NCI-H748 treated with DMSO at 0.1 percent for 48 hours (cell line): Measurements from ENCODE around the gene MYBBP1A.

Experiments used
- DNase-seq: peaks from one replicate; lab custom pipeline; 2025; lab: John Stamatoyannopoulos, UW

MYBBP1A gene

GRCh38 chr17:4519361-4519788 lies 35.8 kb downstream of the MYBBP1A start:
- DNase-seq, result no peak

DNA sequence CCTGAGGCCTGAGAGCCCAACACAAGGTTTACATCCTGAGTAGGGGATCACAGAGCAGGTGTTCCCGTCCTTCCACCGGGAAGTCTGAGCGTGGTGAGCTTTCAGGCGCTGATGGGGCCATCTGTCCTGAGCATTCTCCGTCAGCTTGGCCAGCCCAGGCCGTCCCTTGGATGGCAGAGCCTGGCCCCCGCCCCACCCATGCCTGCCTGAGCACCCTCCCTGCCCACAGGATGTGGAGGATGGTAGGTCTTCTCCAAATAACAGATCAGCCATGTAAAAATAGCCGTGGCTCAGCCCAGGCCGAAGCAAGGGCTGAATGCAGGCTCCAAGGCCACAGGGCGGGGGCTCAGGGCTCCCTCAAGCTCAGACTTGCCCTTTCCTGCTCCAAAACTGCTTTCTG lies 36.3 kb downstream of the MYBBP1A start:
- DNase-seq, result no peak

- no peak for DNase-seq
Observed at GRCh38 chr17:4516735-4517134, 38.4 kb downstream of the MYBBP1A start.

DNA sequence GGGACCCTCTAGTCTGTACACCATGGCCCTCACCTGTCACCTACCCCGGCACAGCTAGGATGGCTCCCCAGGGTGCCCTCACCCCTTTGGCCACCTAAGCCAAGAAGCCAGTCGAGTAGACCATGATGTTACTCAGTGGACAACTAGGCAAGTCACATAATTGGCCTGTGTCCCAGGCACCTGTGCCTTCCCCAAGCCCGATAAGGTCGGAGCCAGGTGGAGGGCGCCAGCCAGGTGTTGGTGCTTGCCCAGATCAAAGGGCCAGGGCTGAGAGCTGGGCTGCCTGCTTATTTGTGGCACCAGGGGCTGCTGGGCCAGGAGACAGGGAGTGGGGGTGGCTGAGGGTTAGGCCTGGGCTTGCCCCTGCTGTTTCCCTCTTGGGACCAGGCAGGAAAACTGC lies 39.7 kb downstream of the MYBBP1A start:
- no peak for DNase-seq

GRCh38 chr17:4514779-4515178 lies 40.4 kb downstream of the MYBBP1A start:
- no peak for DNase-seq

DNA sequence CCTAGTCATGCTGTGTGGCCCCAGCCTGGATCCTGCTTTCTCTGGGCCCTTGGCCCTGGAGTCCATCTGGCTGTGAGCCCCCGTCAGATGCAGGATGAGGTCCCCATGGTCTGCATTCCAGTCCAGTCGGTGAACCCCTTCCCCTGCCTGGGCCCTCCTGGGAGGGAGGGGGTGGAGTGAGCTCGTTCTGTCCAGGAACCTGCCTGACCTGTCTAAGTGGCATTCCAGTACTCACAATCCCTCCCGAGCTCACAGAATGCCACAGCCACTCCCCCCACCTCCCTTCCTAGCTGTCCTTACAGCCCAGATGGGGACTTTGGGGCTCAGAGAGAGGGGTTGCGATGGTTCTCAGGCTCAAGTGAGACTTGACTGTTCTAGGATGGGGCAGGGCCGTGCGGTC lies 41.0 kb downstream of the MYBBP1A start:
- no peak for DNase-seq

GRCh38 chr17:4513113-4514032 lies 41.8 kb downstream of the MYBBP1A start:
- DNase-seq, result no peak

- no peak for DNase-seq
Observed at GRCh38 chr17:4512156-4513112, 42.8 kb downstream of the MYBBP1A start.

DNA sequence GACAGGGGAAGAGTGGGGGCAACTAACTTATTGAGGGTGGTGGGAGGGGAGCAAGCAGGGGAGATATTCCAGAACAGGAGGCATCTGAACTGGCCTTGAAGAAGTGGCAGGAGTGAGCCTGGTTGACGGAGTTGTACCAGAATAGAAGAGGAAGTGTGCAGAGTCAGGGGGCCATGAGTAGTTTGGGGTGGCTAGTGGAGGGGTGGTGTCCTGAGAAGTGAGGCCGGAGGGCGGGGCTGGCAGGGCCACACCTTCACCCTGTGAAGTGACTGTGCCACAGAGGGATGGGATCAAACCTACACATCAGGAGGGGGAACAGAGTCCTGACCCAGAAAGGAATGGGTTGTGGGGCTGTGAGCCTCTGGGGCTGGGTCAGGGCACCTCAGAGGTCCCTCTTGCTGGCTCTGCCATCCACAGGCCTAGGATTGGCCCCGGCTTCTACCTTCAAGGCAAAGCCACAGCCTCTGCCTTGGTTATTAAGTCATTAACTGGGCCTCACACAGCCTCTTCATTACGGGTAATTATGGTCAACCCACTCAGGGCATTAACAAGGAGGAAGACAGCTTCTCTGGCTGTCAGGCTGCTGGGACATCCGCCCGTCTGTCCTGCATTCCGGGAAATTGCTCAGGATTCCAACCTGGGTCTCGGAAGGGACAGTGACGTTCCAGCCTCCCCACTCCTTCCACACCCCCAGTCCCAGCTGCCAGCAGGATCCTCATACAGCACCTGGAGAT lies 43.8 kb downstream of the MYBBP1A start:
- no peak for DNase-seq

DNA sequence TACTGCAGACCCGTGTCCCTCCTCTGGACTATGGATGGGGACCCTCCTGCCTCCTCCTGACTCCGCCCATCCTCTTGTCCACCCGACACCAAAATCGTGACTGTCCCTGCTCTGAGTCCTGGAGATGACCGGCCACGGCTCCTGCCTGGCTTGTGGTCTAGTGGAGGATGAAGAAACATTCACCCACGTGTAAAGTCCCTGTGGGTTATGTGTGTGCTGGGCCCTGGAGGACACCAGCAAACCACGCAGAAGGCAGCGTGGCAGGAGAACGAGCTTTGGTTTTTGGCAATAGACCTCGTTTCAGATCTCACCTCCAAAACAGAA lies 44.6 kb downstream of the MYBBP1A start:
- DNase-seq, result no peak

DNA sequence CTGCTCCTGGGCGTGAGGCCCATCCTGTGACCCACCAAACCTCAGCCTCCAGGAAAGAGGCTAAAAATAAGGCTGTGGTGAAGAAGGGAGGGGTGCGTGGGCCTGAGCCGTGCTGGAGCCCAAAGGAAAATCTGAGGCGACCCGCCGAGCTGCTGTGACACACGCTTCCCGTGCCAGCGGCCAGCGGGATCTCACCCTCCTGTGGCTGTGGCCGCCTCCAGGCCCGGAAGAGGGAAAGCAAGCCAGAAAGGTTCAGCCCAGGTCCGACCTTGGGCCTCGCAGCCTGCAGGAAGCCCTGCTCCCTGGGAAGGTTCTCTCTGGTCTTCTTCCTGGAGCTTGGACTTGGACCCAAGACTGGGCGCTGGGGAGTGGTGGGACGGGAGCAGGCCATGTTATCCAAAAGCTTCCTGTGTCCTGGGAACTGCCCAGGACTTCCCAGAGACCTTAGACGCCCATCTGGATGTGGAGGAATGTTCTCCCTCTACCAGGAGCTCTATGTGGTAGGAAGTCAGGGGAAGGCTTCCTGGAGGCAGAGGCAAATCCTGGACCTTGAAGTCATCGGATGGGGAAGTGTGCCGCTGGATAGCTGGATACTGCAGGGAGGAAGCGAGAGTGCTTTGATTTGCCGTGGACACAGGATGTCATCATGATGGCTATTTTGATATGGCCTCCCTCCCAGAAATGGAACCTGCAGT lies 45.1 kb downstream of the MYBBP1A start:
- DNase-seq, result no peak

- no peak for DNase-seq
Observed at GRCh38 chr17:4509401-4509800, 45.8 kb downstream of the MYBBP1A start.

GRCh38 chr17:4508207-4508606 lies 47.0 kb downstream of the MYBBP1A start:
- DNase-seq, result no peak

GRCh38 chr17:4507361-4508111 lies 47.6 kb downstream of the MYBBP1A start:
- no peak for DNase-seq

GRCh38 chr17:4506892-4507291 lies 48.3 kb downstream of the MYBBP1A start:
- no peak for DNase-seq

DNA sequence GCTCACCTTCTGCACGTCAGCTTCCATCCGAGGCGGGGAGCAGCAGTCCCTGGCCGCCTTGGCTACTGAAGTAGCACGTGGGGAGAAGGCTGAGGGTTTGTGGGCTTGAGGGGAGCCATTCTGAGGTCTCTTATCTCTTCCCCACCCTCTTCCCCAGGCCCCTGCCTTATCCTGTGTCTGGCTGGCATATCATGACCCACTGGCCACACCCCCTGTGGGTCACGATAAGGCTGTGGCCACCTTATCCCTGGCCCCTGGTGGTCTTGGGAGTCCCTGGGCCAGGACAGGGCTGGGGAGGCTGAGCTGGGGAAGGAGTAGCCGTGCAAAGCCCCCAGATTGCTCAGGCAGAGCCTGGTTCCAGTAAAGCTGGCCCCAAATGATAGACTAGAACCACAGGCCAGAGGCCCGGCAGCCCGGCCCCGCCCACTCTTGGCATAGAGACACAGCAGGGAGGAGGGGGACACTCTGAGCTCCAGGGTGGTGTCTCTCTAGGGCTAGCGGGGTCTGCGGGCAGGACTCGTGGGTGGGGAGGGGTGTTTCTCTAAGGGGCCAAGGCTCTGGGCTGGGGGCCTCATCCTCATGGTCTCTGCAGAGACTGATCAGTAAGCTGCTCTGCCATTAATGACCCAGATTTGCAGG lies 48.9 kb downstream of the MYBBP1A start:
- no peak for DNase-seq

DNA sequence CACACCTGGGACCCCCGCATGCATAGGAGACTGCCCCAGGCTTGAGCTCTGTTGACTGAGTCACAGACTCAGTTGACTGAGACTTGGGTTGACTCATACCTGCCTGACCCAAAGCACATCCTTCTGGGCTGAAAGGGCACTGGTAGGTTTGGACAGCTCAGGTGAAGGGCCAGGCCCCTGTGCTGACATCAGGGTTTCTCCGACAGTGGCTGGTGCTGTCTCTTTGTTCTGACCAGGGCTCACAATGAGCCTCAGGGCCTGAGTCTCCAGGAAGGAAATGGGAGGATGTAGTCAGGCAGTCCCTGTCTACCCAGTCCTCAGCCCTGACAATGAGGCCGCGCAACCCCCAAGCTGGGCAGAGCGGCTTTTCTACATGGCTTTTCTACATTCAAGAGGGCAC lies 50.0 kb downstream of the MYBBP1A start:
- no peak for DNase-seq

GRCh38 chr17:4504188-4504587 lies 51.0 kb downstream of the MYBBP1A start:
- DNase-seq, result no peak

DNA sequence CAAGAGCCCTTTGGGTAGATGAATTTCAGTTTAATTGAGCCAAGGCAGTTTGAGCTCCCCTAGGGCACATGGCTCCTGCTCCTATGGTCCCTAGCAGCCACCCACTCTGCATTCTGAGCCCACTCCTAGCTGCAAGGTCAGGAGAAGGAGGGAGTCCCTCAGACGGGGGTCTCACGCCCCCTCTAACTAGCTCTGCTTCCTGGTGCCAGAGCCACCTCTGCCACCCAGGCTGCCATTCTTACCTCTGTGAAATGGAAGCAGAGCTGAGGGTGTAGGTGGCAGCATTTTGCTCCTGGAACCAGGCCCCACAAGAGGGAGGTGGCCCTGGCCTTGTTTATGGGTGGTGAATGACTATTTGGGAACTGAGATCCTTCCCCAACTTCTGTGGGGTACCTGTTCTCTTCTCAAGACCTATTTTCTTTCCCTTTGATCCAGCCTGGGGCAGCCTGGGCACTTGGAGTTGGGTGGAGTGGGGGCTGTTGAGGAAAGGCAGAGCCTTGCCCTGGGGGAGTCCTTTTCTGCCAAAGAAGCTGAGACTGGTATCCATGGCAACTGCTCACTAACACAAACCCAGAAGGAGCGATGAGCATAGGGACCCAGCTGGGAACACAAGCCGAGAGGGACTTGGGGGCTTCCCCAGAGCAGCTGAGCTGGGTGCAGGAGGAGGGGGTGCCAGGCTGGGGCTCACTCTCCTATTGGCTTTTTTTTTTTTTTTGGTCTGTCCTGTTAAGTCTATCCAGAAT lies 51.7 kb downstream of the MYBBP1A start:
- no peak for DNase-seq
